Renal cortical epithelial cell (primary cell): Measurements from ENCODE around the gene BTBD9. TPM values are rescaled to one million over a fixed set of nuclear protein-coding genes. Genes with fewer than 3 reads are reported as not detected.
"Not testable (repeated sequence)": the region's sequence is repeated elsewhere in the genome, so short reads cannot be mapped to it uniquely, and the experiment has no call there.

Experiments used
- DNase-seq: peaks from one replicate; pipeline ENCODE4 v3.0.0-alpha.2; 2011; ENCODE audit warnings: low read depth
- total RNA-seq: library from RNA; depleted of rRNA; stranded (reverse); fragments of >200 nt; gene quantifications from 2 replicates; pipeline ENCODE4 v1.2.3, GENCODE V29; 2014

BTBD9 gene
- total RNA-seq, 1 donor from 2014 or later, result 18.8 TPM

DNA sequence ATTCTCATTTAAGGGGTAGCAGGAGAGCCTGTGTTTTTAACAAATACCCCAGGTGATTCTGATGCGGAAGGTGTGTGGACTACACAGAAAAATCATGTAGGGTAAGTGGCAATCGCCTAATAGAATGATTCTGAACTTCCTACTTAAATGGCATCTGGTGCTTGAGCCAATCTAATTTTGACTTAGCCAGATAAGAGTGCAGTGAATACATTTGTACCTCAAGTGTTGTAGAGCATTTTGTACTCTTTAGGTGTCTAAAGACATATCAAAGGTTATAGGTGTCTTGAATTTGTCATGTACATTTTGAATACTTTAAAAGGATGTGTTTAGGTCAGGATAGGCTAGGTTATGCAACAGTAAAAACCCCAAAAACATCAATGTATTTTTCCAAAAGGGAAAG lies 10.0 kb upstream of the BTBD9 start:
- DNase-seq, result no peak

DNA sequence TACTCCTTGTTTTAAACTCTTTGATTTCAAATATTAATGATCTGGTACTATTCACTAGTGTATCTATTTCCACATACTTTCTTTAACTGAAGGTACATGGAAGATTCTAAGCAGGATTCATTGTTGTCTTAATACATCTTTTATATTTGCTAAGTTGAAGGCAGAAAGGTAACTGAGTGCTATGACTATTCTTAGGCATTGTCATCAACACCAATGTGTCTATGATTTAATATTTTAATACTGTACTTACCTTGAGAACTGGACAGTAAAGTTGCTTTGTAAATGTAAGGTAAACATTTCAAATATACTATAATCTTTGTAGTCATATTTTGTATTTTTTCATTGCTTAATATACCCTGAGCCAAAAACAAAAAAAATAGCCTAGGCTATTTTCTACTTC lies 8.9 kb upstream of the BTBD9 start:
- no peak for DNase-seq

DNA sequence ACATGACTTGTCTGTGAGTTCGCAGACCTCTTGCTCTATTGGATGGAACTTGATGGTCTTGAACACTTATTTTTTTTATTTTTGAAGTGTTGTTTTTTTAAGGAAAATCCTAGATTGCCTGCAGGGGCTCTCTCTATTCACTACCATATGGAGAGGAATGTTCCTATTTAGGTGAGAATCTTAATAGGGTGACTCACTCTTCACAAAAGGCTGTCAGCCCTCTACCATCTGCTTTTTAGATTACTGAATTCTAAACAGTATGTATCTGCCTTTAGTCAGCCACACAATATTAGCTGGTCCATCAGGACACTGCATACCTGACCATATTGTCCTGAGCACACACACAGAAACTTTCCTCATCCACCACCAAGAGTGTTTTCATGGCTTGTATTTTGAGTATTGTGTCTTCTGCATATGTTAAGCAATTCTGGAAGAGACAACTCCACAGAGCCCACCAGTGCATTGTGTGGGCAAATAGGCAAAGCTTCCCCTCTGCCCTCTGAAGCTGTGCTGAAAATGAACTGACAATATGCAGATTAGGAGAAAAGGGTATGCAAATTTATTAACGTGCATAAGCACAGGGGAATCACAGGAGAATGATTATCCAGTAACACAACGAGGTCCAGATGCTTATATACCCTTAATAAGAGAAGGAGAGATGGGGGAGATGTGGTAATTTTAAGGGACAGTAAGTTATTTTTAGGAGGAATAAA lies 6.6 kb upstream of the BTBD9 start:
- DNase-seq, result peak; percentile 19

DNA sequence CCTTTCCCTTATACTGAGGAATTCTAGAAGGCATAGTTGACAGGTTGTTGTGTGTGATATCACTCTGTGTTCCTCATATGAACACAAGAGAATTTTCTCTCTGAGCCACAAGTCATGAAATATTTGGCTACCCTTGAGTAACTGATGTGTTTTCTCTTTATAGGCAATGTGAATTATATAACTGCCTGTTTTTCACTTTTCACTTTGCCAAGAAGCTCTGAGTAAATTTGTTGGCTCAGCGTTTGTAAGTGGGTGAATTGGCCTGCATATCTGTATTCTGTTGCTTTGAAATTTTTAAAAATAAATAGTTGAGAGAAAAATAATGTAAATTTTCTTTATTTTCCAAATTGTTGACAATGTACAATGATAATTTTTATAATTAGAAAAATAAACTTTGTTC lies 5.2 kb upstream of the BTBD9 start:
- no peak for DNase-seq

DNA sequence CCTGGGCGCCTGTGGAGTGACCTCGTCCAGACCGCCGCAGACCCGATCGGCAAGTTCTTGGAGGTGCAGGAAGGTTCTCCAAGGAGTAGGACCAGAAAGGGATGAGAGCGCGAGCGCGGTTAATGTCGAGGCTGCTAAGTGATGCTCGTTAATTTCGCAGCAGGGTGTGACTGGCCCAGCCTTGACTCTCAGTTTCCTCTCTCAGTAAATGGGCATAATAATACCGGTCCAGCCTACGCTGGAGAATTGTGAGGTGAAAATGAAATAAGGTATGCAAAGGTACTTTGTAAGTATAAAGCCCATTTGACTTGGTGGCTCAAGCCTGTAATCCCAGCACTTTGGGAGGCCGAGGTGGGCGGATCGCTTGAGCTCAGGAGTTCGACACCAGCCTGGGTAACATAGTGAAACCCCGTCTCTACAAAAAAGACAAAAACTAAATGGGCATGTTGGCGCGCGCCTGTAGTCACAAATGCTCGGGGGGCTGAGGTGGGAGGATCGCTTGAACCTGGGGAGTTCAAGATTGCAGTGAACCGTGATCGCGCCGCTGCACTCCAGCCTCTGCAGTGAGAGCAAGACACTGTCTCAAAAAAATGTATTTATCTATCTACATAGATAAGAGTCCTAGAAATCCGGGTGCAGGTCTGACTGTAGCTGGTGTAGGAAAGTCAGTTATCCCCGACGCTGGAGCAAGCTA lies 634 bp upstream of the BTBD9 start:
- DNase-seq, result peak; percentile 29

DNA sequence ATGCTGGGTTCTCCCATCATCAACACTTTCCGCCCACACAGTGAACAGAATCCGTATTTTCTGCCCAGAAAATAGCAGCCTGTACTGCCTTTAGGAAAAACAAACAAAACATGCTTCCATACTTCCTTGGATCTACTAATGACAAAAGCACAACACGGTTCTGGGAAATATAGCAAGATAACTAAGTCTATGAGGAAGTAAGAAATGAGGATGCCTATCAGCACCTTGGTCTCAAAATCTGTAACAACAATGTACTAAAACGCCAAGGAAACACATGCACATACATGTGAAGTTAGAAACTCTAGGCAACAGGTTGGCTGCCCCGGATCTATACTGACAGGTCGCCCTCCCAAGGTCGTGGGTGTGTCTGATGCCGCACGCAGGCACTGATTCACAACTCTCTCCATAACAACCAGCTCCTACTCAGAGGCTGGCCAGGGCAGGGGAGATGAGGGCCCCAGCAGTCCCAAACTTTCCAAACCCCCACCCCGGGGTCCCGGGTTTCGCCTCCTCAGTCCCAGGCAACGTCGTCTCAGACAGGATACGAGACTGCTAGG lies 710 bp downstream of the BTBD9 start:
- DNase-seq, result peak; percentile 27

DNA sequence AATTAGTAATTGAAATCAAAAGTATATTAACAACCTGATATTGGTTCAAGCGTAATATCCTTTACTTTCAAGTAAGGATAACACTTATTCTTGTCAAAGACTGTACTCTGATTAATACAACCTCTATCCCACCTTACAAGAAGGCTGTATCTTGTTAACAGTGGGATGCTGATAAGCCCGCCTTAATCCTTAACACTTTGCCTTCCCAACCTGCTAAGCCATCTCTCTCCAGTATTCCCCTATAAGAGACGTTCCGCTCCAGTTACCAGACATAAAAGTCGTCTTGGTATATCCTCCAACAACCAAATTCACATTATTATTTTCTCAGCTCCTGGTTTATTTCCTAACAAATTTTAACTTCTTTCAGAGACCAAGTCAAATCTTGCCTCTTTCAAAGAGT lies 2.0 kb downstream of the BTBD9 start:
- DNase-seq, result no peak

DNA sequence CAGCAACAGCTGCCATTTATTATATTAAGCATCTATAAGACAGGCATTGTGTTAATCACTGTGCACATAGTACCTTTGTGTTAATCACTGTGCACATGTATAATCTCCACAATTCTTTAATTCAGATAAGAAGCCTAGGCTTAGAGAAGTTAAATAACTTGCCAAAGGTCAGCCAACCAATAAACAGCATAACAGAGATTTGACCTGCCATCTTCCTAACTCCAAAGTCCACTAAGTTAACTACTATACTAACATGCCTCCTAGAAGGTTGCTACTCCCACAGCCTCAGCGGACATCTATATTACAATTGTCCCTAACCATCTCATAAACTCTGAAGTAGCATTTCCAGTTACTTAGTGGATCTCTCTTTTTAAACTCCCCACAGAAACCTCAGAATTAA lies 3.7 kb downstream of the BTBD9 start:
- no peak for DNase-seq

DNA sequence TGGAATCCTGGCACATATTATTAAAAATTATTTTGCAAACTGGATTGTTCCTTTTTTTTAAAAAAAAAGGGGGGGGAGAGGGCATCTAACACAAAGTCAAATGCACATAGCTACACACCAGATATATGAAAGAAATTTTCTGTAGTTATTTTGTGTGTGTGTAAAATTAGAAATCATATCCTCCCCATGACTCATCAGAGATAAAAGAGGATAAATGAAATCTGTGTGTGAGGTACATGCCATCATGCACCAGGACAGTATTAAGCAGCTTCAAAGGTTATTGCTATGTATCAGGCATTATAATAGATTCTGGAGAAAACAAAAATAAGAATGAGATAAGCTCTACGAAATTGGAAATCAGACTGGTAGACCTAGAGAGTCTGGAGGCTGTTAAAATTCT lies 5.2 kb downstream of the BTBD9 start:
- DNase-seq, result no peak

DNA sequence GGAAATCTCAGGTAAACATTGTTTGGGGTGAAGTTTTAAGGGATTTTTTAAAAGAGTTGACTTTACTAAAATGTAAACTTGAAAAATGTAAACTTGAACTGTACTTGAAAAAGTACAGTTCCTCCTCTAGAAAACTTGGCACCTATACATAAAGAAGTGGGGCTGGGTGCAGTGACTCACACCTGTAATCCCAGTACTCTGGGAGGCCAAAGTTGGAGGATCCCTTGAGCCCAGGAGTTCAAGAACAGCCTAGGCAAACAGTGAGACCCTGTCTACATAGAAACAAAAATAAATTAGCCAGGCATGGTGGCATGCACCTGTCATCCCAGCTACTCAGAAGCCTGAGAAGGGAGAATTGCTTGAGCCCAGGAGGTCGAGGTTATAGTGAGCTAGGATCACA lies 7.2 kb downstream of the BTBD9 start:
- DNase-seq, result no peak

DNA sequence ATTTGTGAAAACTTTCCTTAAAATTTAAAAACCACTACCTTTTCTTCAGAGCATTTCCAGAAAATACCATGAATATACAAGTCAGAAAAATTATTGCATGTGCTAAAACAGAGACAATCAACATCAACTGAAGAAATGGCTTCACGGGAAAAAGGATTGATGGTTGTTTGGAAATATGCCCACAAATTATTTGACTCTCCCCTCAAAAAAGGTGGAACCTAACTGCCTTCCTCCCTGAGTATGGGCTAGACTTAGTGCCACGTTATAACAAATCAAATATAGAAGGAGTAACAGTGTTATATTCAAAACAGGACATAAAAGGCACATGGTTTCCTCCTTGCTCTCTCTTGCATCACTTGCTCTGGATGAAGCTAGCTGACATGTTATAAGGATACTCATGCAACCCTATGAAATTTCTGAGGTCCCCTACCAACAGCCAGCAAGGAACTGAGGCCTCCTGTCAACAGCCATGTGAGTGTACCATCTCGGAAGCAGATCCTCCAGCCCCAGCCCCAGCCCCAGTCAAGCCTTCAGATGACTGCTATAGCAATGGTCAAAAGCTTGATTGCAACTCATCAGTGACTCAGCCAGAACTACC lies 8.4 kb downstream of the BTBD9 start:
- DNase-seq, result no peak

DNA sequence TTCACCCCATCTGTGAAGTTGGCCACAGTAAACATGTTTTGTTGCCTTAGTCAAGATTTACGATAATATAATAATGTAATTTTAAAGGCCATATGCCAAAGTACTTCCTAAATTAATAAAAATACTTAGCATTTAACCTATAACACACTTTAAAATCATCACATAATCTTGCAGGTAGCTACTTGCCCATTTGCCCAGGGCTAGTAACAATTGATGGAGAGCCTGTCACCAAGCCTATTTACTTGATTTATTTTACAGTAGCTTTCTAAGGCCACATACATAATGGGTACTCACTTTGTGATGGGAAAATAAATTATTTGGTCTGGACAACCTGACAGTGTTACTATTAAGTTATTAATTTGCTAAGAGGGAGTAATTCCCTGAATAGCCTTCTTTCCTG lies 14.5 kb downstream of the BTBD9 start:
- DNase-seq, result no peak

DNA sequence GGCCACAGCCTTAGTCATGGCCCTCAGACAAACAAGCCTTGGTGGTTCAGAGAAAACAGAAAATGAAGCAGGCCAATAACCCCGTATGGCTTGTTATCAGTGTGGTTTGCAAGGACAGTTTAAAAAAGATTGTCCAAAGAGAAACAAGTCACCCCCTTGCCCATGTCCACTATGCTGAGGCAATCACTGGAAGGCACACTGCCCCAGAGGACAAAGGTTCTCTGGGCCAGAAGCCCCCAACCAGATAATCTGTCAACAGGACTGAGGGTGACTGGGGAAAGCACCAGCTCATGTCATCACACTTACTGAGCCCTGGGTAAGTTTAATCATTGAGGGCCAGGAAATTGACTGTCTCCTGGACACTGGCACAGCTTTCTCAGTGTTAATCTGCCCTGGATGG lies 20.4 kb downstream of the BTBD9 start:
- DNase-seq, result not testable (repeated sequence)

DNA sequence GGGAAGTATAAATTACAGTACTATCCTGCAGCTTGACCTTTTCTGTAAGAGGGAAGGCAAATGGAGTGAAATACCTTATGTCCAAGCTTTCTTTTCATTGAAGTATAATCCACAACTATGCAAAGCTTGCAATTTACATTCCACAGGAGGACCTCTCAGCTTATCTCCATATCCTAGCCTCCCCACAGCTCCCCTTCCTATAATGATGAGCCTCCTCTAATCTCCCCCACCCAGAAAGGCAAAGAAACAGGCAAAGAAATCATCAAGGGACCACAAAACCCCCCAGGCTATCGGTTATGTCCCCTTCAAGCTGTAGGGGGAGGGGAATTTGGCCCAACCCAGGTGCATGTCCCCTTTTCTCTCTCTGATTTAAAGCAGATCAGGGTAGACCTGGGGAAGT lies 21.4 kb downstream of the BTBD9 start:
- peak; percentile 17 for DNase-seq

DNA sequence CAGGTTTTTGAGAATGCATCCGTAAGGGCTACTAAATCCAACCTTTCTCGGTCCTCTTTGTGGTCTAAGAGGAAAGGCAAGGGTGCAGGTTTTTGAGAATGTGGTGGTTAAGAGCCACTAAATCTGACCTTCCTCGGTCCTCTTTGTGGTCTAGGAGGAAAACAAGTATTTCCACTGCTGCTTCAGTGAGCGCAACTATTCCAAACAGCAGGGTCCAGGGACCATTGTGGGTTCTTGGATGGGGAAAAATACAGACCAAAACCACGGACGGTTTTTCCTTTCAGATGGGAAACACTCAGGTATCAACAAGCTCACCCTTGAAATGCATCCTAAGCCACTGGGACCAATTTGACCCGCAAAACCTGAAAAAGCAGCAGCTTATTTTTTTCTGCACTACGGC lies 21.9 kb downstream of the BTBD9 start:
- DNase-seq, result peak; percentile 24

DNA sequence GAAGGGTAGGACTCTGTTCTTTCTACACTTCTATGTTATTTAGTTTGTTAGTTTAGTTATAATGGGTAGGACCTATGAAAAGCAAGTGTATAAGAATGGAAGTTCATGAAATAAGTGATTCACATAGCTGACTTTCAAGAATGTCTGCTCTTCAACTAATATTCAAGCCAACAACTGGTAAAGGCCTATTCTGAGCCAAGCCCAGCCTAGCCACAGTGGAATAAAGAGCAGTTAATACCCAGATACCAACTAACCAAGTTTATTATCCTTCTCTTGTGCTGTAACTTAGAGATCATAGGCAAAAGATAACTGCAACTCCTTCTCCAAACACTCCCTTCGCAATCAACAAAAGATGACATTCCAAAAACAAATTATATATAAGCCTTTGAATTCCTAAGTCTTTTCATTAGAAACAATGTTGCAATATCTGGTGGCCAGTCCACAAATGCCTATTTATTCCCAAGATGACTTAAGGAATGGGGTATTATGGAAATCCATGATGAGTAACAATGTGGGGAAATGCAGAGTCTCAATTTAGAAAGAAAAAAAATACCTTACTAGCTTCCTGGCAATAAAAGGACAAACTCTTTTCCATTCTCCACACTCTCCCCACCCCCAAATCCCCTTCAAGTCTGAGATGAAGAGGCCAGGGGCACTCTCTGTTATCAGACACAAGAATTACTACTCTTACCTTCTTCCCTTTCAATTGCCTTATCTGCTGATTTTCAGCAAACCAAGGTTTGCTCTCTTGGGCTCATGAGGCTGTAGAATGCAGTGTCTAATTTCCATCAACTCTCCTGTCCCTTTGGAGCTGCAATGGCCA lies 27.4 kb downstream of the BTBD9 start:
- DNase-seq, result peak; percentile 85

DNA sequence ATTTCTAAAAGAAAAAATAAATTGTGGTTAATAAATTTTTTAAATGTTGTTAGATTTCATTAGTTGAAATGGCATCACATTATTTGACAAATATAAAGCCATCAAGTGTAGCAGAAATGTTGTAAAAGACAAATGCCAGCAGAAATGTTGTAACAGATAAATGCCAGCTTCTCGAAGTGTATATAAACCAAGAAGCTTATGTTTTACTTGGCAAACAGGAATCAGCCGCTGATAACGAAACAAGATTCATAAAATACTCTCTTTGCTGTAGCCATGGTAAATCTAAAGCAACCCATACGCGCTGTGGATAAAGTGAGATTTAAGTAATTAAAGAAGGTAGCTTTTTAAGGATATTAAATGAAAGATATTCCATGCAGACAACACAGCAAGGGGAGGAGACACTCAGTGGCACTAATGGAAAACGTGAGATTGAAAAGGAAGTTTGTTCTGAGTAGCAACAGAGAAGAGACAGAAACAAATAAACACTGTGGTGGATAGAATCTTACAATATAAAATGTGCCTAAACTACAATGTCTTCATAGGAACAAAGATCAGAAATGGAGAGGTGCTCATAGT lies 29.6 kb downstream of the BTBD9 start:
- DNase-seq, result no peak

DNA sequence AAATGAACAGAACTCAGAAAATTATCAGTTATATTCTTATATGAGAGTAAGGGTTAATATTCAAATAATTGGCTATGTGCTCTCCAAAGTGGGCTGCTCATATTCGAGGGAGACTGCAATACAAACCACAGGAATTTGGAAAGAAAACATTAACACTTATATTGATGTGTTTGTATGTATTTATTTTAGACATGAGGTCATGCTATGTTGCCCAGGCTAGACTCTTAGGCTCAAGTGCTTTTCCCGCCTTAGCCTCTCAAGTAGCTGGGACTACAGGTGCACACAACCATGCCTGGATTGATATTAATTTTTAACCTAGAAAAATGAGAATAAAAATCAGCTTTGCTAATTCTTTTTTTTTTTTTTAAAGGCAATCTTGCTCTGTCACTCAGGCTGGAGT lies 35.0 kb downstream of the BTBD9 start:
- peak; percentile 45 for DNase-seq

DNA sequence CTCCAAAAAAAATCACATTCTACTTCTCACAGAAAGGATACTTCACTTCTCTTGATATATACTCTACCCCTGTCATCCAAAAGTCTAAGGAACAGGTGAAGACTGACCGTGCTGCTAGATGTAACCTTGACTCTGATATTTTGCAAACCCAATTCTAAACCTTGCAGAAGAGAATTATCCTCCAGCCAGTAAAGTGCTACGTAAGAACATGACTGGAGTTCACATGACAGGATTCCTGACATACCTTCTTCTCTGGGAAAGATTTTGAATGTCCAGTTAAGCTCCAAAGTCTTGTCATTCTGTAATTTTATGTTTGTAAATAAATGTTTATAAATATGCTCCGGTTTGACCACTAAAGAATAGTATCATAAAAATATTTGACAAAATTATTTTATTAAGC lies 35.8 kb downstream of the BTBD9 start:
- peak; percentile 72 for DNase-seq

DNA sequence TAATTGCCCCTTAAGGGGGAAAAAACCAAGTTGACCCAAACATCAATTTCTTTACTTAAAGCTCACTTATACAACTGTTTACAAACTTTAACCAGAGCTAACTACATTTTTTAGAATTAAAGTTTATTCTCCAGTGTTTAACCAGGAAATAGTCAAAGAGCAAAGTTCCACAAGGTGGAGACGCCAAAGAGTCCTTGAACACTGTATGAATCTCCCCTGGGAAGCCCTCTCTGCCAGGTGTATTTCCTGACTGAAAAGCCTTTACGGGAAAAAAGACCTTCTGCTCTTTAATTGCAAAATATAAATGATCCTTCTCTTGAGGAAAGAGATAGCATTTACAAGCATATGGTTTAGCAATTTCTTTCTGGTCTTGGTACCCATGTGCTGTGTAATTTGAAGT lies 36.2 kb downstream of the BTBD9 start:
- DNase-seq, result no peak

DNA sequence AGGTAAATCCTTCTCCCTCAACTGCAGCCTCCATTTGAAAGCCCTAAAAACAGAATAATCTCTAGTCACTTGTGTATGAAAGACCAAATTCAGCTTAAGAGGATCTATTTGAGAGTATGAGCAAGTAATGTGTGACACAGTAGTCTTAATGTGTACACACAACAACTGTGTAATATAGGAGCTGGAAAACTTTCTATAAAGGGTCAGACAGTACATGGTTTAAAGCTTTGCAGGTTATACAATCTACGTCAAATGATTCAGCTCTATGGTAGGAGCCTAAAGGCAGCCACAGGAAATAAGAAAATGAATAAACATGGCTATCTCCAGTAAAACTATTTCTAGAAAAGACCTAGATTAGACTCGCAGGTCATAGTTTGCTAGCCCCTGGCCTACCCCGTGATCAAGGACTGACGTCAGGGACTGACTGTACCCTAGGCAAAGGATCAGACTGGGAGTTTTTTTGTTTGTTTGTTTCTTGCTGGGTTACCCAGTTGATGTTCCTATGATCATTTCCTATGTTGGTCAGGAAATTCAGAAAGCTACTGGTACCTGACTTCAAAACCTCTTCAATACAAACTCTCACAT lies 39.7 kb downstream of the BTBD9 start:
- no peak for DNase-seq
